ENCODE data around the gene GPC5.

DNA sequence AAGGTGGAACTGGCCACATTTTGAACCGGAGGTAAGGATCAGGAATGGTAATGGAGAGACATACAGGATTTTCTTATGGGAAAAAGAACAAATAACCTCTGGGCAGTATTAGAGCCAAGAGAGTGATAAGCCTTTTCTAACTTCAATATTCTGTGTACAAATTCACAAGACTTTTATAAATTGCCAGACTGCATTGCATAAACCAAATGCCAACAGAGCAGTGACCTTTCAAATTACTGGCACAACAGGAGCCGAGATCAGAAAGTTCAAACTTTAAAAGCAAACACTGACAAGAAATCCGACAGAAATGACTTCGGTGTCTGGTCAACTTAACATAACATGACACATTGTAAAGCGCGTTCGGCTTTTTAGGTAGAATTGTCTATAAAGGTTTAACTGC is 737.1 kb downstream of the GPC5 start:
- TF ChIP-seq, protein P1, sequence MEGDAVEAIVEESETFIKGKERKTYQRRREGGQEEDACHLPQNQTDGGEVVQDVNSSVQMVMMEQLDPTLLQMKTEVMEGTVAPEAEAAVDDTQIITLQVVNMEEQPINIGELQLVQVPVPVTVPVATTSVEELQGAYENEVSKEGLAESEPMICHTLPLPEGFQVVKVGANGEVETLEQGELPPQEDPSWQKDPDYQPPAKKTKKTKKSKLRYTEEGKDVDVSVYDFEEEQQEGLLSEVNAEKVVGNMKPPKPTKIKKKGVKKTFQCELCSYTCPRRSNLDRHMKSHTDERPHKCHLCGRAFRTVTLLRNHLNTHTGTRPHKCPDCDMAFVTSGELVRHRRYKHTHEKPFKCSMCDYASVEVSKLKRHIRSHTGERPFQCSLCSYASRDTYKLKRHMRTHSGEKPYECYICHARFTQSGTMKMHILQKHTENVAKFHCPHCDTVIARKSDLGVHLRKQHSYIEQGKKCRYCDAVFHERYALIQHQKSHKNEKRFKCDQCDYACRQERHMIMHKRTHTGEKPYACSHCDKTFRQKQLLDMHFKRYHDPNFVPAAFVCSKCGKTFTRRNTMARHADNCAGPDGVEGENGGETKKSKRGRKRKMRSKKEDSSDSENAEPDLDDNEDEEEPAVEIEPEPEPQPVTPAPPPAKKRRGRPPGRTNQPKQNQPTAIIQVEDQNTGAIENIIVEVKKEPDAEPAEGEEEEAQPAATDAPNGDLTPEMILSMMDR (IDR thresholded peaks at IDR 0.05), result no peak
- no peak for TF ChIP-seq RAD21 (conservative IDR thresholded peaks at IDR 0.05 in 1 of 2, IDR thresholded peaks at IDR 0.05 in 1 of 2)

Data from A549 (cell line).